Peyer's patch (tissue), 4 donors: ENCODE measurements around the gene PDE2A. TPM values are rescaled to one million over a fixed set of nuclear protein-coding genes. Genes with fewer than 3 reads are reported as not detected.

Source experiments
- DNase-seq, 3 donors: peaks; one replicate each; pipeline ENCODE4 v3.0.0-alpha.2; 2017 to 2019
- H3K27ac ChIP-seq, 4 donors: fragments of 200-600 bp; sonication (generic); one replicate each; pipeline ENCODE4 v1.5.1; 2016 to 2019
- H3K27me3 ChIP-seq, 2 donors: fragments of 200-600 bp; sonication (generic); one replicate each; pipeline ENCODE4 v1.5.1; 2019
- H3K36me3 ChIP-seq, 3 donors: fragments of 200-600 bp; sonication (generic); one replicate each; pipeline ENCODE4 v1.5.1; 2016 to 2019
- H3K4me1 ChIP-seq, 4 donors: fragments of 200-600 bp; sonication (generic); one replicate each; pipeline ENCODE4 v1.5.1; 2016 to 2019
- H3K4me3 ChIP-seq, 4 donors: fragments of 200-600 bp; sonication (generic); 1 replicate in 3 of 4; 2 replicates in 1 of 4; pipeline ENCODE4 v1.5.1; 2016 to 2019; ENCODE audit warnings: mild to moderate bottlenecking in 1 of 4
- H3K9me3 ChIP-seq, 4 donors: fragments of 200-600 bp; sonication (generic); one replicate each; pipeline ENCODE4 v1.5.1; 2016 to 2019; ENCODE audit warnings: mild to moderate bottlenecking in 1 of 4
- CTCF ChIP-seq, 6 experiments: fragments of 450-650 bp in 4 of 6; fragments of 200-600 bp in 2 of 6; sonication (generic) in 1 of 6; IDR thresholded peaks; one replicate each; pipeline ENCODE4 v1.5.1; 2017 to 2019; ENCODE audit warnings: antibody characterized with exemption in 6 of 6, mild to moderate bottlenecking in 3 of 6, moderate library complexity in 1 of 6
- POLR2A ChIP-seq, 2 donors: fragments of 450-650 bp; IDR thresholded peaks; one replicate each; pipeline ENCODE4 v1.5.1; 2017; ENCODE audit warnings: antibody characterized with exemption in 2 of 2, mild to moderate bottlenecking in 2 of 2, moderate library complexity in 2 of 2
- total RNA-seq, 4 donors: library from RNA; depleted of rRNA; stranded (reverse); fragments of >200 nt; gene quantifications; one replicate each; pipeline ENCODE4 v1.1.0, GENCODE V29; 2016

Gene PDE2A
- total RNA-seq, 4 donors from 2014 or later = 8.4 to 75.9 (median 33.1) TPM

GRCh38 chr11:72637198-72637597 lies 37.0 kb downstream of the PDE2A start:
- TF ChIP-seq CTCF (IDR thresholded peaks at IDR 0.05) (no peak), POLR2A (IDR thresholded peaks at IDR 0.05) (no peak)
- Histone ChIP-seq H3K4me3 (no peak overlapping the region), H3K9me3 (no peaks in the 10 kb centered on the region), H3K27ac (no peak overlapping the region), H3K4me1 (peaks cover 0 to 12% (median 2%) of the 10 kb centered on the region in 4 donors), H3K36me3 (no peaks in the 10 kb centered on the region), H3K27me3 (no peaks in the 10 kb centered on the region)
- no peak for DNase-seq

GRCh38 chr11:72636376-72636775 lies 37.8 kb downstream of the PDE2A start:
- Histone ChIP-seq H3K27ac (no peak overlapping the region), H3K4me3 (no peak overlapping the region)

GRCh38 chr11:72635933-72636332 lies 38.3 kb downstream of the PDE2A start:
- no peaks in the 10 kb centered on the region for H3K36me3 ChIP-seq
- TF ChIP-seq POLR2A (IDR thresholded peaks at IDR 0.05) (no peak), CTCF (IDR thresholded peaks at IDR 0.05) (no peak)
- no peak for DNase-seq
- no peak overlapping the region for H3K4me3 ChIP-seq
- H3K27me3 ChIP-seq = no peaks in the 10 kb centered on the region
- no peaks in the 10 kb centered on the region for H3K9me3 ChIP-seq
- peak overlapping the region in 1 of 4 donors; percentile 19 for H3K27ac ChIP-seq
- H3K4me1 ChIP-seq = peaks cover 0 to 5% (median 0%) of the 10 kb centered on the region in 4 donors

More at GRCh38 chr11:72636376-72636775, 37.8 kb downstream of the PDE2A start:
- TF ChIP-seq POLR2A (IDR thresholded peaks at IDR 0.05) (no peak), CTCF (IDR thresholded peaks at IDR 0.05) (no peak)
- DNase-seq = no peak
- H3K27me3 ChIP-seq = no peaks in the 10 kb centered on the region
- no peaks in the 10 kb centered on the region for H3K9me3 ChIP-seq
- H3K36me3 ChIP-seq = no peaks in the 10 kb centered on the region
- peaks cover 0 to 4% (median 0%) of the 10 kb centered on the region in 4 donors for H3K4me1 ChIP-seq

GRCh38 chr11:72635309-72635915 lies 38.8 kb downstream of the PDE2A start:
- no peak for DNase-seq
- no peaks in the 10 kb centered on the region for H3K27me3 ChIP-seq
- H3K36me3 ChIP-seq = no peaks in the 10 kb centered on the region
- peaks cover 0 to 10% (median 0%) of the 10 kb centered on the region in 4 donors for H3K4me1 ChIP-seq
- peak overlapping the region in 1 of 4 donors; percentile 19 for H3K27ac ChIP-seq
- no peak for TF ChIP-seq POLR2A (IDR thresholded peaks at IDR 0.05)
- no peak for TF ChIP-seq CTCF (IDR thresholded peaks at IDR 0.05)
- H3K4me3 ChIP-seq = no peak overlapping the region
- no peaks in the 10 kb centered on the region for H3K9me3 ChIP-seq

- TF ChIP-seq POLR2A (IDR thresholded peaks at IDR 0.05) = no peak
- TF ChIP-seq CTCF (IDR thresholded peaks at IDR 0.05) = no peak
- Histone ChIP-seq H3K36me3 (no peaks in the 10 kb centered on the region), H3K9me3 (no peaks in the 10 kb centered on the region), H3K4me1 (peaks cover 0 to 14% (median 0%) of the 10 kb centered on the region in 4 donors), H3K27me3 (no peaks in the 10 kb centered on the region), H3K4me3 (no peak overlapping the region), H3K27ac (peak overlapping the region in 1 of 4 donors; percentile 25)
- no peak for DNase-seq
These were observed 39.6 kb downstream of the PDE2A start for GRCh38 chr11:72634472-72635095.
